OCI-LY1 (cell line): Measurements from ENCODE around the gene SULF2.

Experiments used
- CTCF ChIP-seq: fragments of 200-600 bp; sonication (generic), shearing (Covaris generic); IDR thresholded peaks from 2 replicates; pipeline ENCODE4 v1.5.1; 2017; ENCODE audit warnings: mild to moderate bottlenecking, antibody characterized with exemption, low read length, moderate library complexity, mixed read lengths
- EZH2 ChIP-seq: fragments of 200-600 bp; sonication (generic), shearing (Covaris generic); IDR thresholded peaks from 2 replicates; pipeline ENCODE4 v1.8.0; 2017; ENCODE audit warnings: borderline replicate concordance, mixed run types, mild to moderate bottlenecking, antibody characterized with exemption, low read length, moderate library complexity, mixed read lengths

- TF ChIP-seq CTCF (no peak), EZH2 (no peak)
Measured at GRCh38 chr20:47786765-47787107, 1.5 kb upstream of the SULF2 start.
